Gastroesophageal sphincter (tissue), 4 donors: ENCODE data around the gene TM9SF1. TPM values are rescaled to one million over a fixed set of nuclear protein-coding genes. Genes with fewer than 3 reads are reported as not detected.

Source experiments
- ATAC-seq: fragments of 150-250 bp; one replicate; pipeline ENCODE4 v1.9.1; 2016; ENCODE audit warnings: mild to moderate bottlenecking, moderate library complexity
- H3K27ac ChIP-seq, 4 donors: fragments of 200-600 bp; sonication (generic) in 3 of 4; 1 replicate in 3 of 4; 2 replicates in 1 of 4; pipeline ENCODE4 v1.5.1; 2016 to 2019
- H3K27me3 ChIP-seq: fragments of 200-600 bp; sonication (generic); one replicate; pipeline ENCODE4 v1.5.1; 2019
- H3K36me3 ChIP-seq, 2 donors: fragments of 200-600 bp; sonication (generic); one replicate each; pipeline ENCODE4 v1.5.1; 2019; ENCODE audit warnings: control low read depth in 1 of 2
- H3K4me1 ChIP-seq, 3 donors: fragments of 200-600 bp; sonication (generic); 1 replicate in 2 of 3; 2 replicates in 1 of 3; pipeline ENCODE4 v1.5.1; 2016 to 2019; ENCODE audit warnings: control low read depth in 2 of 3
- H3K4me3 ChIP-seq, 2 donors: fragments of 200-600 bp; sonication (generic); one replicate each; pipeline ENCODE4 v1.5.1; 2019; ENCODE audit warnings: mild to moderate bottlenecking in 1 of 2, moderate library complexity in 1 of 2
- H3K9me3 ChIP-seq, 3 donors: fragments of 200-600 bp; sonication (generic); one replicate each; pipeline ENCODE4 v1.5.1; 2017 to 2019; ENCODE audit warnings: control low read depth in 2 of 3
- EP300 ChIP-seq: sonication (generic); formaldehyde crosslinking; IDR thresholded peaks from one replicate; pipeline ENCODE4 v1.6.1; 2017; ENCODE audit warnings: antibody characterized with exemption, mild to moderate bottlenecking
- POLR2A ChIP-seq, 2 donors: fragments of 450-650 bp; IDR thresholded peaks; one replicate each; pipeline ENCODE4 v1.6.1; 2017; ENCODE audit warnings: antibody characterized with exemption in 2 of 2, mild to moderate bottlenecking in 2 of 2, moderate library complexity in 1 of 2
- POLR2AphosphoS5 ChIP-seq: sonication (generic); formaldehyde crosslinking; IDR thresholded peaks from one replicate; pipeline ENCODE4 v1.6.1; 2017; ENCODE audit warnings: antibody characterized with exemption
- WGBS, 2 donors: methylation state at CpG; one replicate each; pipeline ENCODE4 v1.1.5; 2018; ENCODE audit warnings: low coverage in 1 of 2; 5-methylcytosine and 5-hydroxymethylcytosine counted together
- small RNA-seq, 4 donors: library from RNA; depleted of rRNA; stranded (forward); fragments of <200 nt; gene quantifications; one replicate each; pipeline ENCODE3, GENCODE V24; 2016
- total RNA-seq, 4 donors: library from RNA; depleted of rRNA; stranded (reverse); fragments of >200 nt; gene quantifications; one replicate each; pipeline ENCODE4 v1.1.0, GENCODE V29; 2016
- TF ChIP-seq, protein P1 (sequence below), 4 experiments: fragments of 200-600 bp in 2 of 4; fragments of 450-650 bp in 2 of 4; sonication (generic) in 1 of 4; IDR thresholded peaks; one replicate each; pipeline ENCODE4 v1.5.1; 2017 to 2019; ENCODE audit warnings: antibody characterized with exemption in 4 of 4, mild to moderate bottlenecking in 2 of 4, moderate library complexity in 2 of 4

The TM9SF1 gene
- total RNA-seq, 4 donors from 2014 or later, result 34.7 to 53.3 (median 45.0) TPM

DNA sequence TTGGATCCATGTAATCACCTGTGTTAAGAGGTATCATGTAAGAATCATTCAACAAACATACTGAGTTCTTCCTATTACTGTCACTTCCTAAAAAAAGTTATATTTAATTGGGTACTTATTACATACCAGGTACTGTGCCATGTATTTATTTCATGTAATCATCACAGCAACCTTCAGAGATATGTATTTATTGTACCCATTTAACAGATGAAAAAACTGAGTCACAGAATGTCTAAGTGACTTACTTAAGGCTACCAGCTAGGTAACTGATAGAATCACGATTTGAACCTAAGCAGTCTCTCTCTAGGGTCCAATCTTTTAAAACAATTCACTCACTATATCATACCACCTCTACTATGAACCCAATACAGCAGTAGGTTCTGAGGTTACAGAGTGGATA, 50.8 kb downstream of the TM9SF1 start:
- Histone ChIP-seq H3K27ac (peak overlapping the region in 1 of 4 donors; percentile 91), H3K36me3 (peaks cover 0 to 14% of the 10 kb centered on the region in 2 donors), H3K4me1 (peaks cover 0 to 73% (median 33%) of the 10 kb centered on the region in 3 donors), H3K4me3 (no peak overlapping the region), H3K27me3 (no peaks in the 10 kb centered on the region), H3K9me3 (no peaks in the 10 kb centered on the region)
- no peak for TF ChIP-seq POLR2AphosphoS5
- TF ChIP-seq, protein P1, sequence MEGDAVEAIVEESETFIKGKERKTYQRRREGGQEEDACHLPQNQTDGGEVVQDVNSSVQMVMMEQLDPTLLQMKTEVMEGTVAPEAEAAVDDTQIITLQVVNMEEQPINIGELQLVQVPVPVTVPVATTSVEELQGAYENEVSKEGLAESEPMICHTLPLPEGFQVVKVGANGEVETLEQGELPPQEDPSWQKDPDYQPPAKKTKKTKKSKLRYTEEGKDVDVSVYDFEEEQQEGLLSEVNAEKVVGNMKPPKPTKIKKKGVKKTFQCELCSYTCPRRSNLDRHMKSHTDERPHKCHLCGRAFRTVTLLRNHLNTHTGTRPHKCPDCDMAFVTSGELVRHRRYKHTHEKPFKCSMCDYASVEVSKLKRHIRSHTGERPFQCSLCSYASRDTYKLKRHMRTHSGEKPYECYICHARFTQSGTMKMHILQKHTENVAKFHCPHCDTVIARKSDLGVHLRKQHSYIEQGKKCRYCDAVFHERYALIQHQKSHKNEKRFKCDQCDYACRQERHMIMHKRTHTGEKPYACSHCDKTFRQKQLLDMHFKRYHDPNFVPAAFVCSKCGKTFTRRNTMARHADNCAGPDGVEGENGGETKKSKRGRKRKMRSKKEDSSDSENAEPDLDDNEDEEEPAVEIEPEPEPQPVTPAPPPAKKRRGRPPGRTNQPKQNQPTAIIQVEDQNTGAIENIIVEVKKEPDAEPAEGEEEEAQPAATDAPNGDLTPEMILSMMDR (IDR thresholded peaks at IDR 0.05), result no peak
- no peak for TF ChIP-seq EP300
- no peak for TF ChIP-seq POLR2A (IDR thresholded peaks at IDR 0.05)
- no peak for ATAC-seq
- 80 to 100% methylated on average over 1 of the region's 1 CpG for WGBS, 2 donors

DNA sequence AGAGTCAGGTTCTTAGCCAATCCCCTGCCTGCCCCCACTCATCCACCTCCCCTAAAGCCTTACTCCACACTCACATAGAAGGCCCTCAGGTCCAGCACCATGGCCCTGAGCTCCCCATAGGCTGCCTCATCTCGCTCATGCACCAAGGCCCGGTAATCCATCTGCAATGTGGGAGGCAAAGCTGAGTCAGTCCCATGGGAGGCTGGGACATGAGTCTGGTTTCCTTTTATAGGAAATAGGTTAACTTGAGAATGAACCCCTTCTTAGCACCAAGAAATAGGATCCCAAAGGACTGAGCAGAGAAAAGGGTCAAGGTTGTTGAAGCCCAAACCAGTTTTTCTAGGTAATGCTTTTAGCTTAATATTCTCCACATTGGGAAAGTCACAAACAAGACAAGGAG, 51.7 kb downstream of the TM9SF1 start:
- no peak overlapping the region for H3K4me3 ChIP-seq
- H3K27ac ChIP-seq, result no peak overlapping the region
- no peaks in the 10 kb centered on the region for H3K9me3 ChIP-seq
- TF ChIP-seq, protein P1 (IDR thresholded peaks at IDR 0.05), result no peak
- TF ChIP-seq POLR2A (IDR thresholded peaks at IDR 0.05) (no peak), POLR2AphosphoS5 (no peak), EP300 (no peak)
- ATAC-seq, result no peak
- H3K4me1 ChIP-seq, result peaks cover 0 to 73% (median 34%) of the 10 kb centered on the region in 3 donors
- H3K27me3 ChIP-seq, result no peaks in the 10 kb centered on the region
- H3K36me3 ChIP-seq, result peaks cover 0 to 14% of the 10 kb centered on the region in 2 donors
- no CpG with 5 or more reads among the region's 2 CpGs for WGBS, 2 donors

DNA sequence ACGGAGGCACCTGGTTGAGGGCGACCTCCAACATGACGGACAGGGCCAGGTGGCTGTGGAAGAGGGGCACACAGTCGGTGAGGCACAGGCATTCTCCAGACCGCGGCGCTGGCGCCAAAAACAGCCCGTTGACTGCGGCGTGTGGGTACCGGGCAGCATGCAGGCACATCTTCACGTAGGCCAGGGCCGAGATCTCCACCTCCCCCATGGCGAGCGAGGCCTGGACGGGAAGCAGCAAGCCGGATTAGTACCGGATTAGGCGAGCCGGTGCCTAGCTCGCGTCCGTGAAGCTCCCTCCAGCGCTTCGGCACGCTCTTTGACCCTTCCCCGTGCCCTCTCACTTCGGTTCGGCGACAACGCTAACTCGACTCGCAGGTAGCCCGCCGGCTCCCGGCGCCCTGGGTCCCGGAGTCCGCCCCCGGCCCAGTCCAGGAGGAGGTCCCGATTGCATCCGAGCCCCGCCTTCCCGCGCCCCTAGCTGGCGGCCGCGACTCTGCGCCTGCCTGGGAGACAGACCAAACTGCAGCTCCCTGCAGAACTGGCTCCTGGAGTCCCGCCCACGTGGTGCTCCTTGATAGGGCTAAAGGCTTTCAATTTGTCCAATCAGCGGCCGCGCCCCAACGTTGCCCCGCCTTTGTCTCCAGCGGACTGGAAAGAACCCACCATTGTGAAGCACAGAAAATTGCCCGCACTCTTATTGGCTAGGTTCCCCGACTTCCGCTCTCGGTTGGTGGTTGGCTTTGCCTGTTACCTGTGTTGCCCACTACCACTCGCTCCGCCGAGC, 54.0 kb downstream of the TM9SF1 start, which contains the start of gene EMC9:
TSS of gene EMC9 (minus strand) at position 495 of the 784 bp plus-strand sequence. CDS start at position 208, 287 bp downstream.
- Histone ChIP-seq H3K4me1 (peaks cover 0 to 86% (median 39%) of the 10 kb centered on the region in 3 donors), H3K36me3 (peaks cover 0 to 28% of the 10 kb centered on the region in 2 donors), H3K9me3 (no peaks in the 10 kb centered on the region), H3K27me3 (no peaks in the 10 kb centered on the region), H3K4me3 (peak within 1 kb of the TSS; percentile 41 to 89), H3K27ac (peak within 1 kb of the TSS; percentile 72 to 94 (median 94))
- ATAC-seq, result peak; percentile 97
- no CpG with 5 or more reads among the region's 65 CpGs for WGBS, 2 donors
- TF ChIP-seq POLR2A (IDR thresholded peaks at IDR 0.05) (peak; percentile 68 to 78), POLR2AphosphoS5 (peak; percentile 48), EP300 (no peak)
- TF ChIP-seq, protein P1 (IDR thresholded peaks at IDR 0.05), result peak in 3 of 4 experiments; percentile 65 to 83 (median 73)

DNA sequence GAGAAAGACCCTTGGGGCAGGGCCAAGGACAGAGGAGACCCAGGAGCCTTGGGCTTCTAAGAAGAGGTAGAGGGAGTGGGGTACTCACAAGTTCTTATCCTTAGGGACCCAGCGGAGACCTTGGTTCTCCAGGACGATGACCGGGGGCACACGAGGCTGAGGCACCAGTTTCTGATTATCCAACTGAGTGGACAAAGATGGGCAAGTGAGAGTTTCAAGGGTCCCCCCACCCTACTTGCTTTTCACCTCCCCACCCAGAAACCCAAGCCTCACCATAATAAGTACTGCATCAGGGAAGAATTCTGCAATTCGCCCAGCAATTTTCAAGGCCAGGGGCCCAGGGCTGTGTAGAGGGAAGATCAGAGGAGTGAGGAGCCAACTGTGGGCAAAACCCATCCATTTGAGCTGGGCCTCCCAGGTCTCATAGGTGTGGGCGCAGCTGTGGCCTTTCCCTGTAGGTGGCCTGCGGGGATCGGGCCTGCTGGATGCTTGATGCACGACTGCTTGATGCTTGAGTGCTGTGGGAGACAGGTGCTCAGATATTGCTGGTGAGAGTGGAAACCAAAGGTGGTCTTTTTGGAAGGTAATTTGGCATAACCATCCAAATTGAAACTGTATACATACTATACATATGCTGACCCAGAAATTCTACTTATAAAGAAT, 55.8 kb downstream of the TM9SF1 start:
- Histone ChIP-seq H3K4me1 (peaks cover 0 to 75% (median 29%) of the 10 kb centered on the region in 3 donors), H3K4me3 (peak overlapping the region in 1 of 2 donors; percentile 89), H3K27ac (peak overlapping the region in 3 of 4 donors; percentile 34 to 94 (median 94)), H3K9me3 (no peaks in the 10 kb centered on the region), H3K27me3 (no peaks in the 10 kb centered on the region), H3K36me3 (peaks cover 0 to 28% of the 10 kb centered on the region in 2 donors)
- ATAC-seq, result no peak
- TF ChIP-seq, protein P1 (IDR thresholded peaks at IDR 0.05), result no peak
- WGBS, 2 donors, result 80 to 100% methylated on average over 2 to 5 of the region's 9 CpGs

Small RNA genes lying within 50 kb of the gene (small RNA-seq; reads per million reads assigned to genes)
- gene AL136295.4, result 0 reads per million in 4 donors
- gene CHMP4A, result 0 reads per million in 4 donors
- gene IPO4, result 0 reads per million in 4 donors
- 0 reads per million in 4 donors for gene IRF9
- 0 reads per million in 4 donors for gene MDP1
- 0.18 to 1.2 (median 0.46) reads per million in 4 donors for gene RNA5SP383

Other genes with a start within 250 kb of the TM9SF1 start
- gene DHRS4, start 241.7 kb downstream of the TM9SF1 start, total RNA-seq, result 10 to 100 TPM; 30.4 to 55.9 (median 37.1) TPM
- gene DHRS4L2, start 206.5 kb downstream of the TM9SF1 start, total RNA-seq, result 10 to 100 TPM in 3 of 4 donors, 1 to 10 TPM in 1; 5.9 to 25.3 (median 16.7) TPM
- gene CARMIL3, start 143.4 kb downstream of the TM9SF1 start, total RNA-seq, result under 1 TPM in 3 of 4 donors, not detected in 1; 0.12 to 0.47 (median 0.17) TPM
- gene CPNE6, start 123.9 kb downstream of the TM9SF1 start, total RNA-seq, result 1 to 10 TPM in 1 of 4 donors, not detected in 3; 1.5 TPM
- gene PCK2, start 101.1 kb downstream of the TM9SF1 start, total RNA-seq, result 10 to 100 TPM in 3 of 4 donors, 1 to 10 TPM in 1; 9.2 to 14.9 (median 11.6) TPM
- gene DCAF11, start 80.7 kb downstream of the TM9SF1 start, total RNA-seq, result 10 to 100 TPM; 58.0 to 81.6 (median 71.6) TPM
- gene NRL, start 80.5 kb downstream of the TM9SF1 start, total RNA-seq, result 10 to 100 TPM in 1 of 4 donors, 1 to 10 TPM in 1, under 1 TPM in 1, not detected in 1; 0.81 to 10.4 (median 5.0) TPM
- gene FITM1, start 64.8 kb downstream of the TM9SF1 start, total RNA-seq, result under 1 TPM in 2 of 4 donors, not detected in 2; 0.27 to 0.67 TPM
- 100 to 1,000 TPM; 114 to 186 (median 127) TPM for gene PSME1, start 59.2 kb downstream of the TM9SF1 start, total RNA-seq
- gene EMC9, start 53.9 kb downstream of the TM9SF1 start, total RNA-seq, result 10 to 100 TPM in 2 of 4 donors, 1 to 10 TPM in 2; 6.4 to 15.4 (median 10.4) TPM
- 10 to 100 TPM; 41.4 to 52.3 (median 42.0) TPM for gene PSME2, start 48.8 kb downstream of the TM9SF1 start, total RNA-seq
- gene RNF31, start 47.9 kb downstream of the TM9SF1 start, total RNA-seq, result 10 to 100 TPM; 19.0 to 38.9 (median 32.0) TPM
- gene IRF9, start 34.2 kb downstream of the TM9SF1 start, total RNA-seq, result 10 to 100 TPM; 61.3 to 80.1 (median 68.1) TPM
- gene REC8, start 23.4 kb downstream of the TM9SF1 start, total RNA-seq, result 1 to 10 TPM; 1.6 to 8.2 (median 6.8) TPM
- gene IPO4, start 6.6 kb downstream of the TM9SF1 start, total RNA-seq, result 10 to 100 TPM; 16.8 to 31.6 (median 27.0) TPM
- under 1 TPM in 1 of 4 donors, not detected in 3; 0.40 TPM for gene TSSK4, start 10.3 kb upstream of the TM9SF1 start, total RNA-seq
- gene CHMP4A, start 18.0 kb upstream of the TM9SF1 start, total RNA-seq, result 100 to 1,000 TPM in 2 of 4 donors, 10 to 100 TPM in 2; 93.4 to 134 (median 106) TPM
- 10 to 100 TPM in 3 of 4 donors, 1 to 10 TPM in 1; 6.9 to 17.1 (median 11.4) TPM for gene MDP1, start 20.6 kb upstream of the TM9SF1 start, total RNA-seq
- 100 to 1,000 TPM; 136 to 193 (median 168) TPM for gene NEDD8, start 36.9 kb upstream of the TM9SF1 start, total RNA-seq
- 10 to 100 TPM; 46.0 to 70.5 (median 59.8) TPM for gene GMPR2, start 37.5 kb upstream of the TM9SF1 start, total RNA-seq
- gene TINF2, start 47.2 kb upstream of the TM9SF1 start, total RNA-seq, result 10 to 100 TPM; 53.2 to 72.5 (median 70.0) TPM
- gene TGM1, start 67.7 kb upstream of the TM9SF1 start, total RNA-seq, result 10 to 100 TPM in 1 of 4 donors, 1 to 10 TPM in 3; 1.3 to 43.3 (median 6.3) TPM
- gene RABGGTA, start 76.2 kb upstream of the TM9SF1 start, total RNA-seq, result 10 to 100 TPM; 12.9 to 27.6 (median 16.5) TPM
- 10 to 100 TPM in 3 of 4 donors, 1 to 10 TPM in 1; 8.2 to 33.0 (median 17.7) TPM for gene DHRS1, start 104.3 kb upstream of the TM9SF1 start, total RNA-seq
- 10 to 100 TPM; 19.4 to 29.2 (median 22.8) TPM for gene NOP9, start 104.4 kb upstream of the TM9SF1 start, total RNA-seq
- gene CIDEB, start 112.5 kb upstream of the TM9SF1 start, total RNA-seq, result 10 to 100 TPM in 2 of 4 donors, 1 to 10 TPM in 2; 4.9 to 12.5 (median 9.5) TPM
- 1 to 10 TPM; 2.4 to 5.0 (median 3.4) TPM for gene LTB4R2, start 114.7 kb upstream of the TM9SF1 start, total RNA-seq
- gene LTB4R, start 116.1 kb upstream of the TM9SF1 start, total RNA-seq, result 1 to 10 TPM; 3.0 to 4.2 (median 3.4) TPM
- gene ADCY4, start 139.6 kb upstream of the TM9SF1 start, total RNA-seq, result 10 to 100 TPM; 13.3 to 40.5 (median 22.6) TPM
- 1 to 10 TPM; 3.1 to 8.9 (median 3.9) TPM for gene RIPK3, start 144.6 kb upstream of the TM9SF1 start, total RNA-seq
- gene NFATC4, start 172.7 kb upstream of the TM9SF1 start, total RNA-seq, result 10 to 100 TPM; 33.5 to 63.5 (median 57.9) TPM
- gene NYNRIN, start 203.6 kb upstream of the TM9SF1 start, total RNA-seq, result 10 to 100 TPM in 2 of 4 donors, 1 to 10 TPM in 2; 6.9 to 19.9 (median 11.5) TPM
- 1 to 10 TPM in 3 of 4 donors, under 1 TPM in 1; 0.49 to 2.8 (median 2.1) TPM for gene CBLN3, start 234.2 kb upstream of the TM9SF1 start, total RNA-seq
- gene KHNYN, start 234.5 kb upstream of the TM9SF1 start, total RNA-seq, result 10 to 100 TPM; 50.7 to 68.0 (median 61.3) TPM
- 10 to 100 TPM; 21.5 to 39.7 (median 31.3) TPM for gene SDR39U1, start 247.3 kb upstream of the TM9SF1 start, total RNA-seq